HG03097 (cell line): ENCODE measurements around the gene SLC41A3.

Source experiments
- ATAC-seq: cut with Tn5 transposase; IDR thresholded peaks from one replicate; pipeline ENCODE4 v1.9.1; 2021; ENCODE audit not compliant: unreplicated experiment, low FRiP score

Gene SLC41A3

DNA sequence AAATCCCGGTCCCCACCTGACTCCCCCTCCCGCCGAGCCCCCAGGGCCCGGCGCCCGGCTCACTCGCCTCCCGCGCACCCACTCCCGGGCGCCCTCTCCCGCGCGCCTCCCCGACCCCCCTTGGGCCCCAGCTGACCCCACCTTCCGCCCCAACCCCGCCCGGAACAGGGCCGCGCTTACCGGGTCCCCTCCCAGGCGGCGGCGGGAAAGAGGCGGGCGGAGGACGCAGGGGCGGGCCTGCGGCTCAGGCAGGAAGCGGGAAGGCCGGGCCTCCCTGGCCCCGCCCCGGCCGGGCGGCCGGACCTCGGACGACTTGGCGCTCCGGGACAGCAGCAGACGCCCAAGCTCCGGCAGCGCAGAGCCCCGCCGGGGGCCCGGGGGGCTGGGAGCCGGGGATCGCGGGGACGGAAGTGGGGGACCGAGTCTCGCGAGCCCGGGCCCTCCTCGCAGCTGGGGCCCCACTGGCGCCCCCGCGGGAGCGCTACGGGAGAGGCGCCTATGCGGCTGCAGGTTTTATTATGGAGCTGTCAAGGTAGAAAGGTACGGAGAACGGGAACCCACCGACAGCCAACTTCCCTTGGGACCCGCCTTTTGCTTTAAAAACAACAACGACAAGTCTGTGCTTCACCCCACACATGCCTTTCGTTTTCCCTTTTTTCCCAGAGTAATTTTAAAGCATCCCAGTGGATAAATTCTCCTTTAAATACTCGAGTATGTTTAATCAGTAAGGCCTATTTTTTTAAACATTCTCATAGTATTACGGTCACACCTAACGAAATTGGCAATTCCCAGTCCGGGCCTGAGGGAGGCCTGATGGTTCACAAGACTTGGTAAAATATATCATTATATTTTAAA is at the start of gene SLC41A3:
Gene SLC41A3, minus strand, starts transcription at position 212 of the 855 bp plus-strand sequence. CDS start 15,905 bp downstream, outside the sequence.
- peak; percentile 94 for ATAC-seq

DNA sequence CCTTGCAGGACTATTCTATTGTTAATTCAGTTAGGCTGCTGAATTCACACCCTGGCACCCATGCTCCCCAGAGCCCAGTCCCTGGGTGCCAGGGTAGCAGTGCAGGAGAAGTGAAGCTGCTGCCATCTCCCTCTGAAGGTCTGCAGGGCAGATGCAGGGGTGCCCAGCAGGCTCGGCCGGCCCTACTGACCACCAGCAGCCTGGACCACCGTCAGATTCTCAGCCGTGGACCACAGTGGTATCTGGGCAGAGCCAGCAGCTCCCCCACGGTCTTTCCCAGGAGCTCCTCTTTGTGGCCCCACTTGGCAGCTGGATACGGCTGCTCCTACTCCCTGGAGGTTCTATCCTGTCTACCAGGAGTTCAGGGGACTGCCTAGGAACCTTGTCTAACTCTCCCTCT is 49.7 kb upstream of the SLC41A3 start:
- ATAC-seq = no peak

DNA sequence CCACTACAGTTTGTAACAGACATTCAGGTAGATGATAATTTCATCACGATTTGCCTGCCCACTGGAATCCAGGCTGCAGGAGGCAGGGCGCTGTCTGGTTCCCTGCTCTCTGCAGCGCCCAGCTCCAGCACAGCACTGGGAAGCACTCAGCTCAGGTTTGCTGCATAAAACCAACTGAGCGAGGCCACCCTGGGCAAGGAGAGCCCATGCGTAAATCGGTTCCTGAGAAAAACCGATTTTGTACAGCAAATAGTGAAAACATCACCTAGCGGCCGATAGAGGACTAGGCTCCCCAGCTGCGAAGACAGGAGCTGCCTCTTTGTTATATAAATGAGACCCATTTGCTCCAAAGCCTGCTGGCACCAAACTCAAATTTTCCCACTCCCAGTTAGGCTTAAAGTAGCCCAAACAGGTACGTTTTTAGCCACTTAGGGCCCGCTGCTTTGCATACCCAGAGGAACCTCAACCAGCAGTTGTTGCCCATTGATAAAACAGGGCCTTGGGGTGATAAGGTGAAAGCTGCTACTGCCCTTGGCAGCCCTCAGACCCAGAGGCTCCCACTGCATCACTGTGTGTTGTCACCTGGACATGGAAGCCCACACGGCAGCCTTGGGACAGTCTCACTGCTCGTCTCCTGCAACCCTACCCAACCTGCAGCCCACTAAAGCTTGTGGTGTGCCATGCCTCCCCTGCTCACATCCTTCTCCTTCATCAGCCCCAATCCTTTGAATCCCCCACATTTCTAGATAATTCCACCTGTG is 49.0 kb upstream of the SLC41A3 start:
- ATAC-seq = no peak

DNA sequence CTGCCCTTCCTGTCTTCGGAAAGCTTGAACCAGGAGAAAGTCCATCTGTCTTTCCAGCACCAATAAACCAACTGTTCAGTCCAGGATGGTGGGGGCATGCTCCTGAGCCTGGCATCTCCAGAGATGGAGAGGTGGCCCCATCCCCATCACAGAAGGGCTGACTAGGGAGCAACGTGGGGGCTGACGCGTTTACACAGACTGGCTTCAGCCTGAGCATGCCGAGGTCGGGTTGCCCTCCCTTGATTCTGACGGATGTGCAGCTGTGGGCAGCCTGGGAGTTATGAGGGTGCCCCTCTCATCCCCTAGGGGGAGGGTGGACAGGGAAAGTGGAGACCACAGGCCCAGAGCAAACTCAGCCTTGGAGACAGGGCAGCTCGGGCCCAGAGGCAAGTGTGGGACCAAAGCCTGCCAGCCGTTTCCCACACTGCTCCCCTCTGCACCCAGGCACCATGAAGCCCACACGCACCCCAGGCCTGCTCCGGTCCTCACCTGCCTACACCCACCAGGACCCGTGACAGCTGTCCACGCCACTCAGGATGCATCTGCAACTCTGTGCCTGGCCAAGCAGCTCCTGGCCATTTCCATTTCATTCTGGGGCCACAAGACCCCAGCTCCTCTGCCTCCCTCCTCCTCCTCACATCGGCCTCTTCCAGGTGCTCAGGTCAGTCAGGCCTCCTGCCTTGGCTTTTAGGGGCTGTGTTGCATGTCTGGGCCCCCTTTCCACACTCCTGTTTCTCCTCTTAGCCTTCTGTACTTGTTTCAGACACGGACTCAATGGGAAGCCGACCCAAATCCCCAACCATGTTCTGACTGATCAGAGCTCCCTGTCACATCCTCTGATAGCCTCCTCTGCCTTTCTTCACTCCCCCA is 48.2 kb upstream of the SLC41A3 start:
- ATAC-seq = no peak

DNA sequence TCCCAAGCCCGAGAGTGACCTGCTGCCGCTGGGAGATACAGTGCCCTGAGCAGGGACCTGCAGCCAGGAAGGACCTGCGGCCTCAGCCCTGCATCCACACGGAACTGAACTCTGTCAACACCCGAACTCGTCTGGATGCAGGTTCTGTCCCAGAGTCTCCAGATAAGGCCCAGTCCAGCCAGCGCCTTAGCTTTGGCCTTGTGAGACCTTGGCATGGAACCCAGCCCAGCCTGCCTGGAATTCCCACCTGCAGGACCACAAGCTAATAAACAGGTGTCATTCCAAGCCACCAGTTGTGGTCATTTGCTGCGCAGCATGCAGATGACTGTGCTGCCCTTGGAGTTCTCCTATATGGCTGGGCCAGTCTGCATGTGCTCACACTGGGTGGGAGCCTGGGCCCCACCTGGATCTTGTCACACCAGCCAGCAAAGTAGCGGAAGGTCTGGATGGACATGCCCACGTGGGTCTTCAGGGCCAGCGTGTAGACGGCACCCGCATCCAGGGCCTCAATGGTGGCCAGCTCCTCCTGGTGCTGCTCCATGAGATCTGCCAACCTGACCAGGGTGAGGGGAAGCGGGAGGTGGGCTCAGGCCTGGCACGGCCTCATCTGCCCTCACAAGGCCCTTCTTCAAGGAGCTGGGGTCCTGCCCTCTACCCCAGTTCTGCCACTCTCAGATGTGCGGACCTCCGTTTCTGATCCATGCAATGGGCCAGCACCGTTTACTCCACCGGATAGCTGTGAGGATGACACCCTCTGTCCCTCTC is 47.2 kb upstream of the SLC41A3 start:
- ATAC-seq = no peak

DNA sequence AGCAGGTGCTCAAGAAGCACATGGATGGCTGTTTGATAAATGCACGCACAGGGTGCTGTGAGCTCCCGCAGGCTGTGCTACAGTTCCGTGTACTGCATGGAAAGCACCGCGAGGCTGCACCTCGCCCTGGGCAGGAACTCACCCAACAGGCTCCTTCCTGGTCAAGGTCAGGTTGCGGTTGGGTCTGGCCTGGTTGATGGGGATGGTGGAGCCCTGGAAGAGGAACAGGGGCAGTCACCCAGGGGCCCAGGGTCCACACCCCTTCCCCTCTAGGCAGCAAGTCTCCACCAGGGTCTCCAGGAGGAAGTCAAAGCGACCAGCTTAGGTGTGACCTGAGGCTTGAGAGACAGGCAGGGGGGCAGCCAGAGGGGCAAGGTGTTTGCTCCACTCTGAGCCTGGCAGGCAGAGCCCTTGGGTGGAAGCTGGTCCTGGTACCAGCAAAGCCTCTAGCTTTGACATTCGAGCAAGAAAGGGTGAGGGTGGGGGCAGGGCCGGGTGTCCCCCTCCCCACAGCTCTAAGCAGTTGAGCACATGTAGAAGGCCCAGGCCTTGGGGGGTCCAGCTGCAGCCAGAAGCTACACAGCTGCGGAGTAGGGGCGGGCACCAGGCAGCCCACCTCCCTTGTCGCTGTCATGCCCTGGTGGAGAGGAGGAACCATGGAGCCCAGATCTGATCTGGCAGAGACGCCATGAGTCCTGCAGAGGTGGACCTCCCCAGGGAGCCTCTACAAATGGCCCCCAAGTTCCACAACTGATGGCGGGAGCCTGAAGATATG is 46.3 kb upstream of the SLC41A3 start:
- no peak for ATAC-seq

DNA sequence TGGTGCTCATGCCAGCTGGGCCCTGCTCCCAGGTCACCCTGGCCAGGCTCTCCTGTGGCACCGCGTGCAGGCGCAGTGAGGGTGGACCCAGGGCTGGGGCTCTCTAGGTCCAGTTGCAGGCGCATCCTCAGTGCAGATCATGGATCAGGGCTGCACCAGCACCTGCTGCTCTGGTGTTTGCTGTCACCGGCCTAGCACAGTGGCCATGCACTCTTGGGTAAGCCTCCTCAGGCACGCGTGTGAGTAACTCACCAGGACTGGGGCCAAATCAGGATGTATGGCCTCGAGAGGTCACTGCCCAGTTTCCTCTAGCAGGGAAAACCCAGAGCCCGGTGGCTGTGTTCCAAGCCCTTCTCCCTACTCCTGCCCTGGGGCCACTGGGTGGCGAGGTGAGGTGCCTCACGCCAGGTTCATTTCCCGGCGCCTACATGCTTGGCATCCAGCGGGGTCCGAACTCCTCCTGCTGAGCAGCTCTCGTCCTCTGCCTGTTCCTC is 45.5 kb upstream of the SLC41A3 start:
- no peak for ATAC-seq

DNA sequence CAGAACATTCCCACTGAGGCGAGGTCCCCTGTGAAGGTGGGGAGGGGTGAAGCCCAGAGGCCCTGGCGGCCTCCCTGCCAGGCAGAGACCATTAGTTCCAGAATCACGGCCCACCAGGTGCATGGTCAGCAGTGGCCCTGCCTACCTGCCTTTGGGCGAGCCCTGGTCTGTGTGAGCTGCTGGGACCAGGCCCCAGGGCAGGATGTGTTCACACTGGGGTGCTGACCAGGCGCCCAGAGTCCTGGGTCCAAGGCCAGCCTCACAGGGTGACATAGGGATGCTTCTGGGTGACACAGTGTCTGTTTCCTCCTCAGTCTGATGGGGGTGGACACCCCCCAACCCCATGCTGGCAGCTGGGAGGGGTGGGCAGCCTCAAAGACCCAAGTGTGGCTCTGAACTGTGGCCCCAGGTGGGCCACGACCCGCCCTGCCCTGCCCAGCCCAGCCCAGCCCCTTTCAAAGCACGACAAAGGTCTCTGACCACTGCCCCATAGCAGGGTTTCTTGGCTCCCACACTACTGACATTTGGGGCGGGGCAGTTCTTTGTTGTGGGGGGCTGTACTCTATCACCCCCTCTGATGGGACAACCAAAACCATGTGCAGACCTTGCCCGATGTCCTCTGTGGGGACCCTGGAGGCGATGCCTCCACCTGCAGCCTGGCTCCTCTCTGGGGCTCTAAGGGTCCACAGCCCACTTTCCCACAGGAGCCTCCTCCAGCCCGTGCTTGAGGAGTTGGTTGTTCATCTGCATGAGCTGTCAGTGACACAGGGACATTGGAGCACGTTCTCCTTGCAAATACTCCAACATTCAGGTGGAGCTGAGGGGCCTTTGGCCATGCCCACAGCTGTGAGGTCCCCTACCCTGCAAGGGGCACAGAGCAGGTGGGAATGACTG is 44.8 kb upstream of the SLC41A3 start:
- ATAC-seq = no peak

DNA sequence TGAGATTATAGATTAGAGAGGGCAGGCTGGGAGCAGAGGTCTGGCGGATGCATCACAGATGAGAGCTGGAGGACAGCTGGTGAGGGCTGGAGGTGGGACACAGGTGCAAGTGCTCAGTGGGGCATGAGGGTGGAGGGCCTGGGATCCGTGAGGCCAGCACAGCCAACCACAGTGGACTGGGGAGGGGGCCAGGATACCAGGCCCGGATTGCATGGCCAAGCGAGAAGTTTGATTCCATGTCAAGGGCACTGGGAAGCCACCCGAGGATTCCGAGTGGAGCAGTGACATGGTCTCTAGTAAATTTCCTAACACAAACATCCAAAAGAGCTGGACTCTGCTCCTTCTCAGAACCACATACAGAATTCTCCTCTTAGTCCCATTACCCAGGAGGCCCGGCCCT is 44.0 kb upstream of the SLC41A3 start:
- ATAC-seq = no peak

DNA sequence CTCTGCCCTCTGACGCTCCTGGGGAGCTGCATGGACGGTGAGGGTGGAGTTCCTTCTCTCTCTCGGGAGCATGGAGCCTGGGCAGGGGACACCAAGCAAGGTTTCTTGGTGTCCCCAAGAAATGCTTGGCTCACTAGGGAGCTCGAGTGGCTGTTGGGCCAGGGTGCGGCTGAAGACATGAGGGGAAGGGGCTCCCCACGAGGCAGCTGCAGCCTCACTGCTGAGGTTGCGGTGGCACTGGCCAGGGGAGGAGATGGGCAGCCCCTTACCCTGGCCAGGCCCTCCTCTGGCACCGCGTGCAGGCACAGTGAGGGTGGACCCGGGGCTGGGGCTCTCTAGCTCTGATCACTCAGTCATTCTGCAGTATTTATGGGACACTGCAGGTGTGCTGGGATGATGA is 43.5 kb upstream of the SLC41A3 start:
- ATAC-seq = no peak

DNA sequence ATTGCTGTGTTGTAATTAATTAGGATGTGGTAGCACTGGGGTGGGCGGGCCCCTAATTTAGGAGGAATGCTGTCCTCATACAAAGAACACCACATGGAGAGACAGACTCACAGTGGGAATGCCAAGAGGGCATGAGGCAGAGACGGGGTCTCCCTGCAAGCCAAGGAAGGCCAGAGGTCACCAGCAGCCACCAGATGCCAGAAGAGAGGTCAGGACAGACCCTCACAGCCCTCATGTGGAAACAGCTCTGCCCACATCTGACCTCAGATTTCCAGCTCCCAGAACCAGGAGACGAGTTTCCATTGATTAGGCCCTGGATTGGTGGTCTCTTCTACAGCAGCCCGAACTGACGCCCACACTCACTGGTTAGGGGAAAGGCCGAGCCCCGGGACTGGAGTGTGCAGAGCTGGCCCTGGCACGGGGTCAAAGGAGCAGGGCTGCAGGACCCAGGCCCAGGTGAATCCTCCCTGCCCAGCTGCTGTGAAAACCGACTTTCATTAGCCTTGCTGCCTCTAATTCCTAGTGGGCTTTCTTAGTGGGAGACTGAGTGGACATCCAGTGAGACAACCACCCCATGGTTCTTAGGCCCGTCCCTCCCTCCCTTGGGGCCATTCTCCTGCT is 43.0 kb upstream of the SLC41A3 start:
- ATAC-seq = no peak

DNA sequence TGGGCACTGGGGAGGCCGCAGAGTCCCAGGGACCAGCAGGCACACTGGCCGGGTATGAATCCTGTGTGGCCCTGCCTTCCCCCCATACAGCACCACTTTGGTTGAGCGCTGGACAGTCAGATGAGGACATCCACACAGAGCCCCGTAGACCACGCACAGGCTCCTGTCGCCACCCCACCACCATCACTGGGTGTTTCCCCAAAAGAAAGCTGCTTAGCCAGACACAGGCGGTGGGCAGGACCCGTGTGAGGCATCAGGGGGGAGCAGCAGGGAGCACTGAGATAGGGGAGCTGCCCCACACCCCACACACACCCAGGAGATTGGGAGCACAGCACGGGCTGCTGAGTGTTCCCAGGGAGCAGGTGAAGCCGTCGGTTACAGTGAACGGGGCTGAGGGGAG is 42.4 kb upstream of the SLC41A3 start:
- no peak for ATAC-seq

DNA sequence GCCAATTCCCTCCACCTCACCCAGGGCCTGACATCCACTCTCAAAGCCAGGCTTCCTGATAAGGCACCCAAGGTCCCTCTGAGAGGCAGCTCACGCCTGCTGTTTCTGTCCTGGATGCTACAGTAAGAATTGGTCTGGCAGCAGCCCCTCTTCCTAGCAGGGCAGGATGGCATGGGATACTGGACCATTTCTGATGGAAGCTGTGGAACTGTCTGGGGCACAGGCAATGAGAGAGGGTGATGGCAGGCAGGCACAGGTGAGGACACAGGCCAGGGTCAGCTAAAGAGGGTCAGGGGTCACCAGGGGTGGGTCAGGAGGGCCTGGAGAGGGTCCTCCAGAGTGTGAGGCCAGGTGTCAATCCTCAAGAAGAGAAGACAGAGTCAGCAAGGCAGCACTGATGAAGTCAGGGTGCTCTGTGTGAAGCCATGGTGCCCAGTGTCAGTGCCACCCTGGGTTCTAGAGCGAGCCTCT is 41.9 kb upstream of the SLC41A3 start:
- no peak for ATAC-seq

DNA sequence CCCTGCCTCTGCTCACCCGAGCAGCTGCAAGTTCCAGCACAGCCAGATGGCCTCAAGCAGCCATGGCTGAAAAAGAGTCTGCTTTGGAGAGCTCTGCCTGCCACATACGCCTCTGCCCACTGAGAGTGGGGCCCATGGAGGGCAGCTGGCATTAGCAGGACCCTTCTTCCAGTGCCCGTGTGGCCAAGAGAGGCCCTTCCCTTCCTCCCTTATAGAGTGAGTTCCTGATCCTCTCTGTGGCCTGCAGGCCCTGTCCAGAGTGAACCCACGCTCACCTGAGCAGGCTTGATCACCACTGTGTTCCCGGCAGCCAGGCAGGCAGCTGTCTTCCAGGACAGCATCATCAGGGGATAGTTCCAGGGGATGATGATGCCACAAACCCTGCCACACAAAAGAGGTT is 41.4 kb upstream of the SLC41A3 start:
- no peak for ATAC-seq

DNA sequence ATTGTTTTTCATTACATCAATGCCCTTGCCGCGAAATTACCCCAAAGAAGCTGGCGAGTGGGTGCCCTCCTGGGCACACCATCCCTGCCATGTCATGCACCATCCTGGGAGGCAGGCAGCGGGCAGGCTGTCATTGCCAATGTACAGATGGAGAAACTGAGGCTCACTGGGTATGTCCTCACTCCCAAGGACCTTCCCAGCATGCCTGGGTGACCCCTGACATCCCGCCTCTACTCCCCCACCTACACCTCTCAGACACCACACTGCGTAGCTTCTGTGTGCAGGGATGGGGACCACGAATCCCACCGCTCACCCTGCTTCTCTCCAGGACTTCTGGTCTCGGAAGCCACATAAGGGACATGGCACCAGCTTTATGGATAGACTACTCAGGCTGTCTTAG is 41.0 kb upstream of the SLC41A3 start:
- ATAC-seq = no peak

DNA sequence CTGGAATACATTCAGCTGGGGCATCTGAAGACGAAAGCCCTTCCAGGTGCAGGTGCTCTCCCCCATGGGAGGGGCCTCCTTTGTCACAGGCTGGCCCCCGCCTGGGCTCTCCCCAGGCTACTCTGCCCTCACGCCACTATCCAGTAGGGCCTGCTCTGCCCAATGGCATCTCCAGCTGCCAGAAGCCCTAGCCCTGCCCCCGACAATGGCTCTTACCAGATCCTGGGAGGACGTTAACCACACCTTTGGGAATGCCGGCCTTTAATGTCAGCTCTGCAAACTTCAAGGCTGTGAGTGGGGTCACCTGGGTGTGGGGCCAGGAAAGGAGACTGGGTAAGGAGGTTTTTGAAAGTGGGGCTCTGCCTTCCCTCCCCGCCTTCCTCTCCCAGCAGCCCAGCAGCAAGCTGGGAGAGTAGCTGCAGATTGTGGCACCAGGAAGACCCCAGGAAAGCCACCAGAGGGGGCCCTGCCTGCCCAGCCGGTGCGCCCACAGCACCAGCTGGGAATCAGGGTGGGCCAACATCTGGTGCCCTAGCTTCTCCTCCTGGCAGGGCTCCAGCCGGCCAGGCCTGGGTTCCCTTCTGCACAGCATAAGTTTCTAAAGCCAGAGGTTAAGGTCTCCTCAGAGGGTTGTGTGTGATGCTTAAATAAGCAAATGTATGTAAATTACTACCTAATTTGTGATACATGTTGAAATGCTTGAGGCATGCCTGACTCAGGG is 40.4 kb upstream of the SLC41A3 start:
- ATAC-seq = no peak

DNA sequence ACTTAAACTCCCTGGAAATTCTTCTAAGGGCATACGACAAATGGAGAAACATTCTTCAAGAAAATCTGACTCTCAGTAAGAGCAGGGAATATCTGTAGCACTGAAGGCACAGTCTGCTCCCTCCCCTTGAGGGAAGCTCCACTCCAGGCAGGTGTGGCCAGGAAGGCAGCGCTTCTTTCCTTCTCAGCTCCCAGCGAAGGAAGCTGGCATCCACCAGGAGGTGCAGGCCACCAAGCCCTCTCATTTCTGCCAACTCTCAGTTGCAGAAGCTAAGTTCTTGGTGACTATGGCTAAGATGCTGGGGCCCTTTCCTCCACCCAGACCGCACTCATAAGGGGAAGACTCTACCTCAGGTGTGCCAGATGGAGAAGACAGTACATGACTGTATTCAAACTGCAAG is 37.7 kb upstream of the SLC41A3 start:
- no peak for ATAC-seq
